Breast epithelium (tissue), 4 donors: ENCODE measurements around the gene RASSF1. TPM values are rescaled to one million over a fixed set of nuclear protein-coding genes. Genes with fewer than 3 reads are reported as not detected.

Experiments
- DNase-seq, 2 donors: peaks; one replicate each; pipeline ENCODE4 v3.0.0-alpha.2; 2019; ENCODE audit warnings: low spot score in 2 of 2
- H3K27ac ChIP-seq, 2 donors: fragments of 200-600 bp; sonication (generic) in 1 of 2; one replicate each; pipeline ENCODE4 v1.5.1; 2016 to 2019; ENCODE audit warnings: mild to moderate bottlenecking in 1 of 2
- H3K27me3 ChIP-seq, 2 donors: fragments of 200-600 bp; sonication (generic) in 1 of 2; one replicate each; pipeline versions ENCODE4 v1.5.1 to v1.6.0; 2017 to 2019; ENCODE audit warnings: control low read depth in 1 of 2, mild to moderate bottlenecking in 1 of 2
- H3K36me3 ChIP-seq: fragments of 200-600 bp; one replicate; pipeline ENCODE4 v1.5.1; 2019
- H3K4me1 ChIP-seq, 2 donors: fragments of 200-600 bp; sonication (generic); one replicate each; pipeline ENCODE4 v1.5.1; 2016 to 2019; ENCODE audit warnings: control low read depth in 1 of 2
- H3K4me3 ChIP-seq, 3 donors: fragments of 200-600 bp; sonication (generic); 1 replicate in 2 of 3; 2 replicates in 1 of 3; pipeline ENCODE4 v1.5.1; 2016 to 2019; ENCODE audit warnings: mild to moderate bottlenecking in 3 of 3, moderate library complexity in 2 of 3
- H3K9me3 ChIP-seq, 2 donors: fragments of 200-600 bp; sonication (generic) in 1 of 2; one replicate each; pipeline ENCODE4 v1.5.1; 2016 to 2019; ENCODE audit warnings: control low read depth in 1 of 2
- POLR2A ChIP-seq: fragments of 450-650 bp; IDR thresholded peaks from one replicate; pipeline ENCODE4 v1.6.1; 2016; ENCODE audit warnings: antibody characterized with exemption, mild to moderate bottlenecking, moderate library complexity
- POLR2AphosphoS5 ChIP-seq, 3 donors: sonication (generic); formaldehyde crosslinking; IDR thresholded peaks; one replicate each; pipeline ENCODE4 v1.6.1; 2017; ENCODE audit warnings: antibody characterized with exemption in 3 of 3
- intact Hi-C: fragments of 100-400 bp; cut with DNase I; formaldehyde crosslinking; loops from one replicate; pipeline ENCODE4 v1.15.1; 2023; ENCODE audit warnings: low total_unique reads
- total RNA-seq, 3 donors: library from RNA; depleted of rRNA; stranded (reverse); fragments of >200 nt; gene quantifications; one replicate each; pipeline ENCODE4 v1.1.0, GENCODE V29; 2016
- TF ChIP-seq, protein P1 (sequence below), 3 donors: fragments of 450-650 bp; IDR thresholded peaks; one replicate each; pipeline ENCODE4 v1.5.1; 2016 to 2017; ENCODE audit warnings: antibody characterized with exemption in 3 of 3, mild to moderate bottlenecking in 3 of 3, moderate library complexity in 3 of 3

The RASSF1 gene
- total RNA-seq, 3 donors from 2014 or later = 42.7 to 63.6 (median 49.8) TPM

DNA sequence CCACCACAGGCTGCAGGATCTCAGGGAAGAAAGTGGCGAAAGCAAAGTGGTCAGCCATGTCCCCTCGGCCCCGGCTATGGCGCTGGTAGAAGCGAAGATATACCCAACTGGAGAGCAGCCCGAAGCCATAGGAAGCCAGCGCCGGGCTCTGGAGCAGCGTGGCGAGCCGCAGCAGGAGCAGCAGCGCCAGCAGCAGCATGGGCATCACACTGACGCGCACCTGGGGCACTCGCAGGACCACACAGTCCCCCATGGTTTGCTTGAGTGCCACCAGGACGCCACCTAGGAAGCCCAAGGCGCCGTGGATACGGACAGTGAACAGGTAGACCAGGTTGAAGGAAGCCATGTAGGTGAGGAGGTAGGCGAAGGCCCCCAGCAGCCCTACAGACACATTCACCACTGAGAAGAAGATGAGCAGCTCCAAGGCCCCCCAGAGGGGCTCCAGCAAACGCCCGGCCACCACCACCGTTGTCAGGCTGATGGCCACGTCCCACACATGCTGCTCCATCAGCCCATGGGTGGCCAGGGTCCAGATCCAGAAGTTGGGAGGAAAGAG lies 17.8 kb upstream of the RASSF1 start:
- TF ChIP-seq POLR2AphosphoS5 (IDR thresholded peaks at IDR 0.05) (no peak), POLR2A (no peak)
- TF ChIP-seq, protein P1, sequence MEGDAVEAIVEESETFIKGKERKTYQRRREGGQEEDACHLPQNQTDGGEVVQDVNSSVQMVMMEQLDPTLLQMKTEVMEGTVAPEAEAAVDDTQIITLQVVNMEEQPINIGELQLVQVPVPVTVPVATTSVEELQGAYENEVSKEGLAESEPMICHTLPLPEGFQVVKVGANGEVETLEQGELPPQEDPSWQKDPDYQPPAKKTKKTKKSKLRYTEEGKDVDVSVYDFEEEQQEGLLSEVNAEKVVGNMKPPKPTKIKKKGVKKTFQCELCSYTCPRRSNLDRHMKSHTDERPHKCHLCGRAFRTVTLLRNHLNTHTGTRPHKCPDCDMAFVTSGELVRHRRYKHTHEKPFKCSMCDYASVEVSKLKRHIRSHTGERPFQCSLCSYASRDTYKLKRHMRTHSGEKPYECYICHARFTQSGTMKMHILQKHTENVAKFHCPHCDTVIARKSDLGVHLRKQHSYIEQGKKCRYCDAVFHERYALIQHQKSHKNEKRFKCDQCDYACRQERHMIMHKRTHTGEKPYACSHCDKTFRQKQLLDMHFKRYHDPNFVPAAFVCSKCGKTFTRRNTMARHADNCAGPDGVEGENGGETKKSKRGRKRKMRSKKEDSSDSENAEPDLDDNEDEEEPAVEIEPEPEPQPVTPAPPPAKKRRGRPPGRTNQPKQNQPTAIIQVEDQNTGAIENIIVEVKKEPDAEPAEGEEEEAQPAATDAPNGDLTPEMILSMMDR (IDR thresholded peaks at IDR 0.05) = no peak
- H3K36me3 ChIP-seq = peaks cover 7% of the 10 kb centered on the region
- peak overlapping the region; percentile 89 to 93 for H3K27ac ChIP-seq
- DNase-seq = no peak
- no peaks in the 10 kb centered on the region for H3K27me3 ChIP-seq
- no peaks in the 10 kb centered on the region for H3K9me3 ChIP-seq
- H3K4me3 ChIP-seq = peak overlapping the region; percentile 69 to 91 (median 74)
- intact Hi-C loops = no loop called here
- H3K4me1 ChIP-seq = peaks cover 30 to 32% of the 10 kb centered on the region in 2 donors

DNA sequence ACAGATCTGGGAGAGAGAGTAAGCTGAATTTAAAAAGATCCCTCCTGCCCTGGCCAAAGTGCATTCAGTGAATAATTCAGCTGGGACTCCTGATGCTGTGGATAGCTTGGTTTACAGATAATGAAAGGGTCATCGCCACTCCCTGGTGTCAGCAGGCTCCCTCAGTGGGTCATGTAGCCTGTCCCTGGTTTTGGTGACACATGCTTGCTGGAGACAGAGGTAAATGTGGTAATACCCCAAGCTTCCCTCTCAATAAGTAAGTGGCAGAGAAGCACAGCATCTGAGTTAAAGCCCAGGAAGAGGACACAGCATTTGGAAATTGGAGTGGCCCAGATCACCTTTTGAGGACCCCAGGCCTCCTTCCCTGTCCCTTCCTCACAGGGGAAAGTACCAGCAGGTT lies 16.8 kb upstream of the RASSF1 start:
- Histone ChIP-seq H3K27ac (peak overlapping the region; percentile 89 to 93), H3K36me3 (peaks cover 7% of the 10 kb centered on the region), H3K9me3 (no peaks in the 10 kb centered on the region), H3K27me3 (no peaks in the 10 kb centered on the region), H3K4me3 (peak overlapping the region; percentile 69 to 91 (median 74)), H3K4me1 (peaks cover 30 to 32% of the 10 kb centered on the region in 2 donors)
- intact Hi-C loops = no loop called here
- TF ChIP-seq POLR2A (no peak), POLR2AphosphoS5 (IDR thresholded peaks at IDR 0.05) (no peak)
- TF ChIP-seq, protein P1 (IDR thresholded peaks at IDR 0.05) = no peak
- DNase-seq = no peak

DNA sequence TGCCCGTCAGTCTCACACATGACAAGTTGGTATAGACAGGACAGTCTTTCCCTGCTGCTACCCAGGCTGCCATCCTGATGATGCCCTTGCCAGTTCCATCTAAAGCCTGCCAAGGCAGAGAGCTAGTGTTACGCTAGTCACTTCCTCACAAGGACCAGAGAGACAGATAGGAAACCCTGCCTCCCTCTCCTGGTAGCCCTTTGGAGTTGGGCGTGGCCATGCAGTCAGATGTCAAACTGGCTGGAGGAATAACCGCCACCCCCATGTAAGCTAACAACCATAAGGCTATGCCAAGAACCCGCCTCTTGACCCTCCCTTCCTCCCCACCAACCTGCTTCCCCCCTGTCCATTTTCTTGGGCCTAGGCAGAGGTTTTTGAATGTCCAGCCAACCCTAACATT lies 15.9 kb upstream of the RASSF1 start:
- Histone ChIP-seq H3K36me3 (peaks cover 7% of the 10 kb centered on the region), H3K27me3 (no peaks in the 10 kb centered on the region), H3K4me1 (peaks cover 31 to 32% of the 10 kb centered on the region in 2 donors), H3K4me3 (peak overlapping the region; percentile 69 to 91 (median 74)), H3K9me3 (no peaks in the 10 kb centered on the region), H3K27ac (peak overlapping the region; percentile 21 to 93)
- TF ChIP-seq POLR2AphosphoS5 (IDR thresholded peaks at IDR 0.05) = no peak
- TF ChIP-seq POLR2A = no peak
- TF ChIP-seq, protein P1 (IDR thresholded peaks at IDR 0.05) = no peak
- DNase-seq = no peak
- intact Hi-C loops = no loop called here

DNA sequence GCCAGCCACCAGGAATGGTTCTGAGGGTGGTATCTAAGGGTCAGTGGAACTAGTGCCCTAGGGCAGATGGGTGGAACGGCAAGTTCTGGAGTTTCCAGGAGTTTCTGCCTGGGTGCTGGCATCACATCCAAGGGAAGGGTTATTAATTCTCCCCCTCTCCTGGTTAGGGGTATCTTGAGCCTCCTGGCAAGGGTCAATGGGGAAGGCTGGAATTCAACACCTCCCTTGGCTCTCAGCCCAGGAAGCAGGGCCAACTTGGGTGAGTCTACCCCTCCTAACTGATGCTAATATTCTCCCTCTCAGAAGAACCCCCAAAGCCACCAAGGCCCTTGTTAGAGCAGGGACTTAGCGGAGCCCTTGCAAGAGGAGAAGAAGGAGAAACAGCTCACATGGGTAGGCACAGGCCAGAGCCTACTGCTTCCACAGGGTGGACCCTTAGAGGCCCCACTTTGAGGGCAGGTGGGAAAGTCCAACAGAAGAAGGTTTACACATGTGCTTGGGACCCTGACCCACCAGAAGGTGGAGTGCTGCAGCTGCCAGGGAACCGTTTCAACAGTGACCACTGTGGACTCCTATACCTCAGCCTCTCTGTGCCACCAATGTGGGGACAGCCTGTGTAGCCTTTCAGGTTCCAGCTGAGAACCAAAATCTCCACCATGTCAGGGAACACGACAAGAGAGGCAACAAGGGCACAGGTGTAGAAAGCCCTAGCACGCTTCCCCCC lies 15.4 kb upstream of the RASSF1 start:
- H3K9me3 ChIP-seq = no peaks in the 10 kb centered on the region
- peaks cover 32 to 36% of the 10 kb centered on the region in 2 donors for H3K4me1 ChIP-seq
- TF ChIP-seq, protein P1 (IDR thresholded peaks at IDR 0.05) = no peak
- no peak for TF ChIP-seq POLR2AphosphoS5 (IDR thresholded peaks at IDR 0.05)
- peak overlapping the region; percentile 21 to 25 for H3K27ac ChIP-seq
- H3K4me3 ChIP-seq = peak overlapping the region; percentile 69 to 91 (median 74)
- DNase-seq = no peak
- no peaks in the 10 kb centered on the region for H3K27me3 ChIP-seq
- intact Hi-C loops = no loop called here
- peaks cover 7% of the 10 kb centered on the region for H3K36me3 ChIP-seq

DNA sequence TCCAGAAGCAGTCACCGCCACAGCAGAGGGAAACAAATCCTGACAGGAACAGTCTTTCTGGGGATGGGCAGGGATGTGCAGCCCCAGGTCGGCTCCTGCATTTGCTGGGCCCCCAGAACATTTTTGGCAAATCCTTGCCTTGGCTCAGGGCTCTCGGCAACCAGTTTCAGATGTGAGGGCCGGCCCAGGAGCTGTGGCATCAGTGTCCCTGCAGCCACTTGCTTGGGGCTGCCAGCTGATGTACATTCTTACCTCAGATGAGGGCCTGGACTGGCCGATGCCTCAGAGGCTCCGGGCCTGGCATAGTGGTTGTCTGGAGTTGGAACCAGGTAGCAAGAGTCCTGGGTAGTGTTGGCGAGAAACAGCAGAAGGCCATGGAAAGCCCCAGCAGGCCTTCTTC lies 14.2 kb upstream of the RASSF1 start:
- Histone ChIP-seq H3K27me3 (no peaks in the 10 kb centered on the region), H3K4me3 (no peak overlapping the region), H3K36me3 (peaks cover 7% of the 10 kb centered on the region), H3K9me3 (no peaks in the 10 kb centered on the region), H3K27ac (no peak overlapping the region), H3K4me1 (peaks cover 33 to 38% of the 10 kb centered on the region in 2 donors)
- intact Hi-C loops = no loop called here
- no peak for TF ChIP-seq POLR2AphosphoS5 (IDR thresholded peaks at IDR 0.05)
- TF ChIP-seq, protein P1 (IDR thresholded peaks at IDR 0.05) = no peak
- DNase-seq = no peak
